SIG-M5 treated with dmso at 0.1 percent for 504 hours (cell line): ENCODE results near the gene FGG.

Experiments used
- DNase-seq: peaks from one replicate; lab custom pipeline; 2025; ENCODE audit not compliant: unreplicated experiment; lab: John Stamatoyannopoulos, UW

The FGG gene

GRCh38 chr4:154588198-154588597 is 24.3 kb downstream of the FGG start:
- no peak for DNase-seq

- no peak for DNase-seq
These were observed 26.0 kb downstream of the FGG start for GRCh38 chr4:154586296-154587033.

GRCh38 chr4:154585369-154586018 is 27.0 kb downstream of the FGG start:
- no peak for DNase-seq

GRCh38 chr4:154584259-154584658 is 28.2 kb downstream of the FGG start:
- no peak for DNase-seq

- DNase-seq = no peak
These were observed 28.8 kb downstream of the FGG start for GRCh38 chr4:154583677-154584076.

- DNase-seq = no peak
These were observed 29.2 kb downstream of the FGG start for GRCh38 chr4:154583230-154583629.

GRCh38 chr4:154582723-154583122 is 29.7 kb downstream of the FGG start:
- no peak for DNase-seq

GRCh38 chr4:154579927-154580326 is 32.5 kb downstream of the FGG start:
- DNase-seq = no peak

- no peak for DNase-seq
These were observed 33.5 kb downstream of the FGG start for GRCh38 chr4:154578919-154579318.

GRCh38 chr4:154577324-154577723 is 35.1 kb downstream of the FGG start:
- DNase-seq = no peak

- DNase-seq = no peak
These were observed 38.1 kb downstream of the FGG start for GRCh38 chr4:154574311-154574710.

GRCh38 chr4:154573190-154573870 is 39.1 kb downstream of the FGG start:
- no peak for DNase-seq

- DNase-seq = no peak
These were observed 42.9 kb downstream of the FGG start for GRCh38 chr4:154569584-154569983.

GRCh38 chr4:154569028-154569427 is 43.4 kb downstream of the FGG start:
- no peak for DNase-seq

GRCh38 chr4:154566639-154567204 is 45.7 kb downstream of the FGG start:
- no peak for DNase-seq

GRCh38 chr4:154565704-154566103 is 46.8 kb downstream of the FGG start:
- no peak for DNase-seq

GRCh38 chr4:154564311-154564710 is 48.1 kb downstream of the FGG start:
- DNase-seq = peak; percentile 8

GRCh38 chr4:154562697-154563254 is 49.7 kb downstream of the FGG start, which contains the start of gene FGB:
Gene FGB, plus strand, starts transcription at chr4:154563011. Its CDS starts 8 bp downstream, at chr4:154563019.
- DNase-seq = no peak

GRCh38 chr4:154560824-154561231 is 51.6 kb downstream of the FGG start:
- no peak for DNase-seq

GRCh38 chr4:154560419-154560801 is 52.0 kb downstream of the FGG start:
- no peak for DNase-seq
